HG03442 (cell line): ENCODE results near the gene ATRNL1.
"Not testable (repeated sequence)": the region's sequence is repeated elsewhere in the genome, so short reads cannot be mapped to it uniquely, and the experiment has no call there.

Experiments
- ATAC-seq: cut with Tn5 transposase; IDR thresholded peaks from one replicate; pipeline ENCODE4 v1.9.1; 2021; ENCODE audit warnings: mild to moderate bottlenecking, moderate library complexity; ENCODE audit not compliant: unreplicated experiment

The ATRNL1 gene

DNA sequence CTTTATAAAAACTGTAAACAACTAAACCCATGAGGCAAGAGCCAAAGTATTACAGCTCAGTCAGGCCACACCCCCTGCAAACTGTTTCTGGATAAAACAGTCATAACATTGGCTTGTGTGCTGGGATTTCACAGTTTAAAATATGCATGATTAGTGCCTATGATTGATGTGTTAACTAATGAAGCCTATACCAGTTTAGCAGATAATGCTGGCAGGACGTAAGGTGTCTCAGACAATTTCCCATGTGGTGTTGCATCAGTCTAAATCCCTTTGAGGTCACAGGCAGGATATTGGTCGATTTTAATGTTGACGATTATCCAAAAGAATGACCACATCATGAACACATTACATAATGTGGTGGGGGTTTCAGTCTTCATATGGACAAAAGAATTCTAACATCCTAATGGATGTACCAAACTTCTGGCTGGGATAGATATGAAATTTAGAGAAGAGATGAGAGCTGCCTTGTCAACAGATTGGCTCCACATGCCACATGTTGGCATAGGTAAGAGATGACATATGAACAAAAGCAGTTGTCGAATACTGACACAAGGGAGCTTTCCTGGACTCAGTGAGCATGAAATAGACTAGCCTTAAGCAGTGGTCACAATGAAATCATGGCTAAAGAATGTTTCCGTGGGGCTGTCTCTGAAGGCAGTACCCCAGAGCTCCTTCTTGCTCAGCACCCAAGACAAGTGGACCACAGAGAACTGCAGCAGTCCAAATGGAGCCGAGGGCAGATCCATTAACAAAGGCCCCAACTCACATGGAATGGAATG lies 734.3 kb downstream of the ATRNL1 start:
- ATAC-seq: no peak

DNA sequence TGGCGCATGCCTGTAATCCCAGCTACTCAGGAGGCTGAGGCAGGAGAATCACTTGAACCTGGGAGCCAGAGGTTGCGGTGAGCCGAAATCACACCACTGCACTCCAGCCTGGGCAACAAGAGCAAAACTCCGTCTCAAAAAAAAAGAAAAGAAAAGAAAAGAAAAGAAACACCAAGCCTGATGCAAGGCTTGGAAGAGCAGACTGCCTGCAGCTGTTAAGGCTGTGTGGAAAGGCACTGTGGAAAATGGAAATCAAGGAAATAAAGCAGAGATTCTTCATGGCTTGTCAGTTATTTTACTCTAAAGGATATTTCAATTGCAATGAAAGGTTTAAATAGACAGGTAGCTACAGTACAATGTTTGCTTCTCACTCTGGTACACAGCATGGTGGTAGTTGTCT lies 735.0 kb downstream of the ATRNL1 start:
- not testable (repeated sequence) for ATAC-seq

DNA sequence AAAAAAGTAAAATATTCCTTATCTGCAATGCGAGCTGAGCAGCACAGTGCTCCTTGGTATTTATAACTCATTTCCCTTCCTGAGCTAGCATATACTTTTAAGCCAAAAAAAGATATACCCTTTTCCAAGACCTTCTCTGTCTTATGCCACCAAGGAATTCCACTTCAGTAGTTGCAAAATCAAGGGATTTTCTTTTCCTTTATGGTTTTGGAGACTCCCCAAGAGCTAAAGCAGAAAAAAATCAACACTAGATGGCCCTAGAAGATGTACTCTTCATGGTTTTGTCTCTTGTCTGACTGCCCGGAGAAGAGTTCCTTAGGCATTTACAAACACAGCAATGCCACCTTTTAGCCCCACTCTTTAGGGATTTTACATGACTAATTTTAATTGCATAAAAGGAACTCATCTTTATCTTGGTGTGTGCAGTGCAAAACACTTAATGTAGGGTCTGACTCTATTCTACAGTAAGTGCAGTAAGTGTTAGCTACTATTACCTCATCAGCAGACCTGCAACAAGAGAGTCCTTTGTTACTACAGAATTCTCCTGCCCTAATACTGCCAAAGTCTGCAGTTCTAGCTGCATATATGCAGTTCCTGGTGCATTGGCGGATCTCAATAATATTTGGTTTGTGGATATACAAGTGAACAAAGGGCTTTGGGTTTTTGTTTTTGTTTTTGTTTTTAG lies 736.5 kb downstream of the ATRNL1 start:
- no peak for ATAC-seq

- ATAC-seq: no peak
Measured at GRCh38 chr10:115830265-115830970, 737.3 kb downstream of the ATRNL1 start.

GRCh38 chr10:115831016-115831415 lies 737.9 kb downstream of the ATRNL1 start:
- ATAC-seq: no peak

DNA sequence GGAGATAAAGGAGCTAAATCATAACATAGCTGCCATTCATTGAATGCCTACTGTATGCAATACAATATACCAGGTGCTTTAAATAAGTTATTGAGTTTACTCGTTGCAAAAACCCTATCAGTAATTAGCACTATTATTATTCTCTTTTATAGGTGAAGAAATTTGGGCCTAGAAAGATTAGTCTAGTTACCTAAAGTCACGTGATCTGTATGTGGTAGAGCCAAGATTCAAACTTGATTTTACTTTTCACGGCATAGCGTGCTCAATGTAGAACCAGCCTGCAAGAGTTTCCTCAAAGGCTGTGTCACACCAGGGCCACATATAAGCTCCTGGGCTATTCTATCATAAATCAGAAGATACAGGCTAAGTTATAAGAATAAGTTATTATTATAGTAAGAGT lies 740.0 kb downstream of the ATRNL1 start:
- ATAC-seq: no peak

- no peak for ATAC-seq
Measured at GRCh38 chr10:115844591-115844990, 751.4 kb downstream of the ATRNL1 start.

DNA sequence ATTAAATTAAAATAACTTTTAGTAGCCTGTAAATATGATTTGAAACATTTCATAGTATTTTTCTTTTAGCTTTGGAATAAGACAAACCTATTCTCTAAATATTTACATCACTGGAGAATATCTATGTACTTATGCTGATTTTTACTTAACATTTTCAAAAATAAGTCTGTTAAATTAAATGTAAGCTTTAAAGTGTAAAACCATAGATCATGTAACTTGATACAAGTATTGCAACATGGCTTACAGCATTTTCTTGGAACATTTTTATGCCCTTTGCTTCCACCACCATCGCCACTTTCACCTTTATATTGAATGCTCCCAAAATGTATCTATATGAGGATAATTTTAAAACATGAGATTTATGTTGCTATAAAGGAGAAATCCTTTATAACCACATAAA lies 752.8 kb downstream of the ATRNL1 start:
- no peak for ATAC-seq

DNA sequence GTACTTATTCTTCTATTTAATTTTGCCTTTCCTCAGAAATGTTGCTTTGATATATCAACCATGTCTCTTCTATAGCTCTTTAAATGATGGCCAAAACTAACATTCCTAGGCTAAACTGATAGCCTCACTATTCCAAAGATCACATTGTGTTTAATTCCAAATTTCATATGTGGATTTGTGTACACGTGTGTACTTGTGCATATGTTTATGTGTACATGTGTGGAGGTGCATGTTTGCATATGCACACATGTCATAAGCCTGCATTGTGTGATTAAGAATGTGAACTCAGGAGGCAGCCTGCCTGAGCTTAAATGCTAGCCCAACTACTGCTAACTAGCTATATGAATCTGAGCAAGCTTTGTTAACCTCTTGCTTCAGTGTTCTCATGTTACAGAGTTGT lies 753.4 kb downstream of the ATRNL1 start:
- ATAC-seq: no peak

- ATAC-seq: no peak
Measured at GRCh38 chr10:115849197-115849596, 756.0 kb downstream of the ATRNL1 start.

- no peak for ATAC-seq
Measured at GRCh38 chr10:115850666-115851065, 757.5 kb downstream of the ATRNL1 start.

DNA sequence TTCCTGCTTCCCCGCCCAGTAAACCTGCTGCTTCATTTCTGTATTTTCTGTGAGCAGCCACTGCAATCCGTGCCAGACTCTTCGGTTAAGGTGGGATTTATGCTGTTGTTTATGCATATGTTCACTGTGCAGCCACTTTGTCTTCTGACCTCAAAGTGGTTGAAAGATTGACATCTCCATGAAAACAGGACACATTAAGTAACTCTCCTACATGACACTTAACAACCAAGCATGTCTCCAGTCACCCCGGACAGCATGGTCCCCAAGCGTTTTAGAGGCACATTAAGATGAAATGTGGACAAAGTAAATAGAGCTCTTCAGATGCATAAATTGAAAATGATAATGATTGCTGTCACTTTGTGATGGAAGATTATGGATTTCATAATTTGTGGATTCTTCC lies 758.5 kb downstream of the ATRNL1 start:
- ATAC-seq: no peak

GRCh38 chr10:115854740-115855435 lies 761.7 kb downstream of the ATRNL1 start:
- ATAC-seq: no peak

DNA sequence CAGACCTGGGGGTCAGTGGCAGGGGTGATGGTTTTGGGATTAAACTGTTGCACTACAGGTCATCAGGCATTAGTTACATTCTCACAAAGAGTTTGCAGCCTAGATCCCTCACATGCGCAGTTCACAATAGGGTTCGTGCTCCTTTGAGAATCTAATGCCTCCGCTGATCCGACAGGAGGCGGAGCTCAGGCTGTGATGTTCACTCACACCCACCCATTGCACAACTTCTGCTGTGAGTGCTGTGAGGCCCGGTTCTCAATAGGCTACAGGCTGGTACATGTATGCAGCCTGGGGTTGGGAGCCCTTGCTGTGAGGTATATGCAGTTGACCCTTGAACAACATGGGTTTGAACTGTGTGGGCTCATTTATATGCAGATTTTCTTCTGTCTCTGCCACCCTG lies 763.4 kb downstream of the ATRNL1 start:
- ATAC-seq: no peak

GRCh38 chr10:115857856-115858255 lies 764.7 kb downstream of the ATRNL1 start:
- ATAC-seq: no peak

DNA sequence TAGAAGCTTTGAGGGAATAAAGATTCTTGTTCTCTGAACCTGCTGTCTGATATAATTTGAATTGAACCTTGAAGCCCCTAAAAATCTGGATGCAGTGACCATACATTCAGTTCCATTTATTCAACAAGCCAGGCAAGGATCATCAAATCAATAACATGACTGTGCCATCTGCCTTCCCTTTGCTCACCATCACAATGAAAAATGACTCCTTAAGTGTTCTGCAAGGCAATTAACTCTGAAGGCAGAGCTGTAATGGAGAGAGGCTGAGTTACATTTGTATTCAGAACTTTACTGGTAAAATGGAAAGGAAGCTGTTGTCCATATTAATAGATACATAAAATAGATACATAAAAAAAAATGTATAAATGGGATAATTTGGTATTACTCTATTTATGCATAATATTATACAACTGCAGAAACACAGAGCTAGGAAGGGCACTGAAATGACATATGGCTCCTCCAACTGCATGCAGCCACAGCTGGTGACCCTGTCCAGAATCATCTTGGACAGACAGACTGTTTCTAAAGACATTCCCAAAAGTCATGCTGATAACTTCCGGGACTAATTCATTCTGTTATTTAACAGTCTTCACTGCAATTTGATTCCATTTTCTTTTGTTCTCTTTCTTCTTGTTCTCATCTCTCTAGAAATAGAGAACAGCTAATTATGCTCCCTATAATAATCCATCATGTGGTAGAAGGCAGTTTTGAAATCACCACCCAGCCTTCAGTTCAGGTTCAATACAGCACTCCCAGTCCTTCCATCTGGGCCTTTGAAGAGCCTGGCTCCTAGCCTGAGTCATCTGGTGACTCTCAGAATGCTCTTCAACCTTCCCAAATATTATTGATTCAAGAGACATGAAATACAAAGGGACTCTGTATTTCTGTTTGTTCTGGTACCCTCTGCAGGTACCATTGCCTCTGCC lies 767.3 kb downstream of the ATRNL1 start:
- no peak for ATAC-seq

DNA sequence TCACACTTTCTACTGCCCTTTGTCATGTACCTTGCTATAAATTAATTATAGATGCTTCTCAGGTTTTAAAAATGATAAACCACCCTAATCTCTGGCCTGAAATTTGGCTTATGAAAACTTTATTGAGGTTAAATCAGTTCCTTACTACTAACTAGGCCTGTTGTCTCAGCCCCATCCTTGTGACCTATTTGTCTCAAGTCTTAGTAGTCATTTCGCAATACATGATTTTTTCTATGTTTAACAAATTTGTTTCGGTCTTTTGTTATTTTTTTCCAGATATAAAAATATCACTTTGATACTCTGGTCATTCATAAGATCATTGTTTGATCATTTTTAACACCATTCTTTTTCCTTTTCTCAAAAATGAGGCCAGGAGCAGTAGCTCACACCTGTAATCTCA lies 768.3 kb downstream of the ATRNL1 start:
- ATAC-seq: no peak

DNA sequence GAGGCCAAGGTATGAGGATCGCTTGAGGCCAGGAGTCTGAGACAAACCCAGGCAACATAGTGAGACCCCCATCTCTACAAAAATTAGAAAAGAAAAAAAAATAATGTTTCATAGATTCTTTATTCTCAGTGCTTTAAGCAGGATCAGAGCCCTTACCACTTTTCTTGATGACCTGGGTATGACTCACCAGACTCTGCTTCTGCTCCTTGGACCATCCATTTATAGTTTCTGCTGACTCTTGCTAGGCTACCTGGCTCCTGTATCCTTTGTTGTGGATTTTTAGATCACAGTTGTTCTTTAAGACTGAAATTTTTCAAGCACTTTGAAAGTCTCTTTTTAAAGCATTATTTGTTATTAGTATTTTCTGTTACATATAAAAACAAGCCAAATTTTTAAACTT lies 768.7 kb downstream of the ATRNL1 start:
- no peak for ATAC-seq

- ATAC-seq: no peak
Measured at GRCh38 chr10:115866174-115866573, 773.0 kb downstream of the ATRNL1 start.

DNA sequence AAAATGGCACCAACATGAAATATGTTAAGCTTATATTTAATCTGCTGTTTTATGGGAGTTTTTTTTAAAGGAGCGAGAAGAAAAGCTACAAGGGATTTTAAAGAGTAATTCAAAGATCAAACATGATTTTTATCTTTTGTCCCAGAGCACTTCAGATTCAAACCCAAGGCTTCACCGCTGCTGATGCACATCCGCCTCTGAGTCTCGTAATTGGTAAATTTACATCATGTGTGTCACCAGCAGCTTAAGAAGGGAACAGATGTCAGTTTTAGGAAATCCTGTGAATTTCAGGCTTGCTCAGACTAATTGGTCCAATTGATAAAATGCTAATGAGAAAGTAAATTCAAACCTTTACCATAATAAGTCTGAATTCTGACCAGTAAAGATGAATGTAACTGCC lies 773.5 kb downstream of the ATRNL1 start:
- no peak for ATAC-seq
